Renal cortex interstitium (tissue), 11 donors: Measurements from ENCODE around the gene ZSCAN5A. TPM values are rescaled to one million over a fixed set of nuclear protein-coding genes. Genes with fewer than 3 reads are reported as not detected.
A peak's percentile ranks its signal among the peaks of the same experiment; 100 is the strongest.
"Not testable (repeated sequence)": the region's sequence is repeated elsewhere in the genome, so short reads cannot be mapped to it uniquely, and the experiment has no call there.

Source experiments
- DNase-seq, 11 donors: peaks; one replicate each; pipeline ENCODE4 v3.0.0-alpha.2; 2013; ENCODE audit warnings: low read depth in 9 of 11, low spot score in 4 of 11; ENCODE audit errors: extremely low read depth in 1 of 11
- polyA plus RNA-seq, 3 donors: library from polyadenylated mRNA; unstranded; fragments of 120-200 nt; gene quantifications; one replicate each; pipeline ENCODE4 v1.2.1, GENCODE V29; 2013; ENCODE audit not compliant: insufficient read length in 3 of 3

The ZSCAN5A gene
- polyA plus RNA-seq, 3 donors: 14.7 to 17.2 (median 17.0) TPM

DNA sequence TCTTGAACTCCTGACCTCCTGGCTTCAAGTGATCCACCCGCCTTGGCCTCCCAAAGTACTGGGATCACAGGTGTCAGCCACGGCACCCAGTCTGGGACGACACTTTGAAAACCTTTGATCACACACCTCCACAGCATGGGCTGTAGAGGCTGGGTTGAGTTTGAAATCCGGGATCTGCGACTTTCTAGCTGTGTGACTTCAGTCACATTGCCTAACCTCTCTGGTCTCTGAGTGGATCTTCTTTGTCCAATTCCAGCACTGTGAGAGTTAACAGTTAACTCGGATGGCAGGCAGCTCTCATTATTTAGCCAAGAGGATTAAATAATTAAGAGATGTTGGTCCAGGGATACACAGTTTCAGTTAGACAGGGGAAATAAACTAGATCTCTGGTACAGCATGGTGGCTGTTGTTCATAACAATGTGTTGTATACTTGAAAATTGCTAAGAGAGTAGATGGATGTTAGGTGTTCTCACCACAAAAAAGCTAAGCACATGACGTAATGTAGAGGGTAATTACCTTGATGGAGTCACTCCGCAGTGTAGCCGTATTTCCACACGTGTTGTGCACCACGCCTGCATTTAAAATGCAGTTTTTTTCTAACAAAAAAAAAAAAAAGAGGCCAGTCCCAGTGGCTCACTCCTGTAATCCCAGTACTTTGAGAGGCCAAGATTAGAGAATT, 136.9 kb downstream of the ZSCAN5A start:
- DNase-seq: no peak

DNA sequence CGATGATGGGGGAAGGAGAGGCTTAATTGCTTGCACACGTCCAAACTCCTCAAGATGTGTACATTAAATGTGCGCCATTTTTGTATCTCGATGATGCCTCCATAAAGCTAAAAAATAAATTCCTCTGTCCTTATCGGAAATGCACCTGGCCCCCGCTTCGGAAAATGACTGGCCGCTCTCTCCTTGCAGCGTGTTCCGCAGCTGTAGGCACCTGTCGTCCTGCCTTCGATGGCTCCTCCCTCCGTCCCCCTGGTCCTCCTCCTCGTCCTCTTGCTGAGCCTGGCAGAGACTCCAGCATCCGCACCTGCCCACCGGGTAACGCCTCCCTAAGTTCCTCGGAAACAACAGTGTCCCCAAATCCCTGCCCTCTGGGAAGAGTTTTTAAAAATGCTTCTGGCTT, 137.8 kb downstream of the ZSCAN5A start:
- no peak for DNase-seq

DNA sequence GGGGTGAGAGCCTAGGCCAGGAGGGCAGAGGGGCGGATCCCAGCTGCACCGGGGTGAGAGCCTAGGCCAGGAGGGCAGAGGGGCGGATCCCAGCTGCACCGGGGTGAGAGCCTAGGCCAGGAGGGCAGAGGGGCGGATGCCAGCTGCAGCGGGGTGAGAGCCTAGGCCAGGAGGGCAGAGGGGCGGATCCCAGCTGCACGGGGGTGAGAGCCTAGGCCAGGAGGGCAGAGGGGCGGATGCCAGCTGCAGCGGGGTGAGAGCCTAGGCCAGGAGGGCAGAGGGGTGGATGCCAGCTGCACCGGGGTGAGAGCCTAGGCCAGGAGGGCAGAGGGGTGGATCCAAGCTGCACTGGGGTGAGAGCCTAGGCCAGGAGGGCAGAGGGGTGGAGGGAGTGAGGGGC, 138.3 kb downstream of the ZSCAN5A start:
- DNase-seq: not testable (repeated sequence)

GRCh38 chr19:56175861-56176307, 138.8 kb downstream of the ZSCAN5A start, which contains the start of gene GALP:
Gene GALP (plus strand): TSS chr19:56176008. CDS start chr19:56177109, 1,101 bp downstream.
- DNase-seq: peak in 2 of 11 donors; percentile 11 to 13

DNA sequence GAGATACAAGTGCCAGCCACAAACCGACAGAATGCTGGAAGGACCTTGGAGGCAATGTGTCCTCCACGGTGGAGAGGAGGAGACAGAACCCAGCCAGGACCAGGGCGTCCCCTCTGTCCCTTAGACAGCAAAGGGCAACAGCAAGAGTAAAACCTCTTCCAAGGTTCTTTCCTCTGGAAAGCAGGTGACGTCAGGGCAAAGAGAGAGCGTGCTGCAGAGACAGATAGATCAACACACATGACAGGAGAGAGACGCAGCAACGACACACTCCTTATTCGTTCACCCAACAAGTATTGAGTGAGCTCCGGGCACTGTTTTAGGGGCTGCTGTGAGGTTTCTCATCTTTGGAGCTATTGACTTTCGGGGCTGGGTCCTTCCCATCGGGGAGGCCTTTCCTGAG, 140.1 kb downstream of the ZSCAN5A start:
- DNase-seq: no peak

- DNase-seq: no peak
Measured at GRCh38 chr19:56174086-56174485, 140.6 kb downstream of the ZSCAN5A start.

Other genes with a start within 250 kb of the ZSCAN5A start
- gene ZNF787, start 193.5 kb downstream of the ZSCAN5A start, polyA plus RNA-seq: 10 to 100 TPM; 10.7 to 24.0 (median 22.4) TPM
- gene ZNF444, start 173.6 kb downstream of the ZSCAN5A start, polyA plus RNA-seq: 10 to 100 TPM; 21.3 to 41.4 (median 36.1) TPM
- not detected for gene GALP, start 138.8 kb downstream of the ZSCAN5A start, polyA plus RNA-seq
- under 1 TPM in 2 of 3 donors, not detected in 1; 0.17 to 0.30 TPM for gene ZSCAN5B, start 117.1 kb downstream of the ZSCAN5A start, polyA plus RNA-seq
- gene ZSCAN5C, start 112.6 kb downstream of the ZSCAN5A start, polyA plus RNA-seq: under 1 TPM in 1 of 3 donors, not detected in 2; 0.07 TPM
- 1 to 10 TPM; 1.4 to 4.7 (median 1.5) TPM for gene EDDM13, start 42.1 kb downstream of the ZSCAN5A start, polyA plus RNA-seq
- gene ZNF582, start 78.7 kb upstream of the ZSCAN5A start, polyA plus RNA-seq: 10 to 100 TPM; 10.9 to 14.2 (median 11.3) TPM
- gene ZNF583, start 89.5 kb upstream of the ZSCAN5A start, polyA plus RNA-seq: 10 to 100 TPM in 1 of 3 donors, 1 to 10 TPM in 2; 9.5 to 11.2 (median 9.9) TPM
- gene ZNF667, start 162.5 kb upstream of the ZSCAN5A start, polyA plus RNA-seq: 10 to 100 TPM; 18.7 to 23.4 (median 20.7) TPM
- 10 to 100 TPM; 20.1 to 32.6 (median 21.2) TPM for gene ZNF471, start 193.0 kb upstream of the ZSCAN5A start, polyA plus RNA-seq
- 10 to 100 TPM; 13.6 to 16.8 (median 14.4) TPM for gene ZFP28, start 224.1 kb upstream of the ZSCAN5A start, polyA plus RNA-seq